ENCODE measurements around the gene ZNF423. TPM values are rescaled to one million over a fixed set of nuclear protein-coding genes. Genes with fewer than 3 reads are reported as not detected.

The ZNF423 gene
- total RNA-seq, 1 donor from 2014 or later: 22.5 TPM

DNA sequence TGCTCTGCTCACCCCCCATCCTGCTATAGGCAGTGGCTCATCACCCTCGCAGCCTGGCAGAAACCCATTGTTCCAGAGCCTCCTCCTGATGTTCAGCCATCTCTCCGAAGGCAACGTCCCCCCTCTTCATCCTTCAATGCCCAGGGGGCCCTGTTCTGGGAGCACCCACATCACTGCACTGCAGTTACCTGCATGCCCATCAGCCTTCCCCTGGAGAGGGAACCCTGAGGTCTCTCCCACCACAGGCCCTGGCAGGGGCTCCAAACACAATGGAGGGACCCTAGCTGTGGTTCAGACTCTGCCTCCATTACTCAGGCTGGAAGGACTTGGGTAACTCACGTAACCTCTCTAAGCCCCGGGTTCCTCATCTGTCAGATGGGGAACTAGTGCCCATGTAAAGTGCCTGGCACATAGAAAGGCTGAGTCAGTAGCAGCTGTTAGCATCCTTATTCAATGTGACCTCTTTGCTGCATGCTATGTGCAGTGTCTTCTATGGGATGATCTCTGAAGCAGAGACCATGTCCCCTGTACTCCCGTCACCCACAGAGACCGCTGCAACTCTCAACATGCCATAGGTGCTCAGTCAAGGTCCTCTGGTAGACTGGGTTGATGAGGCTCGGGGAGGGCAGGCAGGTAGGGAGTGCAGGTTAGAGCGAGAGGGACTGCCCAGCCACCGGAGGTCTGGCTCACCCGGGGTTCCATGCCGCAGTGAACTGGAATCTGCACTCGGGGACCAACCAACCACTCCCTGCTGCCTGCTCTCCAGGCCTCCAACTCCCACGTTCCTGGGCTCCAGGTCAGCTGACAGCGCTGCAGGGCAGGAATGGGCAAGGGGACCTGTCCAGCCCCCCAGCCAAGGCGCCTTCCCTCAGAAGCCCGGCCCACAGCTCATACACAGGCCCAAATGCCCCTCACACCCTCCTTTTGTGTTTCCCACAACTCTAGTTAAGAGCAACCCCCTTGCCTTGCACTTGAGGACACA is 233.2 kb downstream of the ZNF423 start:
- no peak for DNase-seq

GRCh38 chr16:49622084-49622390 is 233.9 kb downstream of the ZNF423 start:
- no peak for DNase-seq

GRCh38 chr16:49621241-49622083 is 234.4 kb downstream of the ZNF423 start:
- peak; percentile 29 for DNase-seq

GRCh38 chr16:49620869-49621240 is 235.1 kb downstream of the ZNF423 start:
- no peak for DNase-seq

DNA sequence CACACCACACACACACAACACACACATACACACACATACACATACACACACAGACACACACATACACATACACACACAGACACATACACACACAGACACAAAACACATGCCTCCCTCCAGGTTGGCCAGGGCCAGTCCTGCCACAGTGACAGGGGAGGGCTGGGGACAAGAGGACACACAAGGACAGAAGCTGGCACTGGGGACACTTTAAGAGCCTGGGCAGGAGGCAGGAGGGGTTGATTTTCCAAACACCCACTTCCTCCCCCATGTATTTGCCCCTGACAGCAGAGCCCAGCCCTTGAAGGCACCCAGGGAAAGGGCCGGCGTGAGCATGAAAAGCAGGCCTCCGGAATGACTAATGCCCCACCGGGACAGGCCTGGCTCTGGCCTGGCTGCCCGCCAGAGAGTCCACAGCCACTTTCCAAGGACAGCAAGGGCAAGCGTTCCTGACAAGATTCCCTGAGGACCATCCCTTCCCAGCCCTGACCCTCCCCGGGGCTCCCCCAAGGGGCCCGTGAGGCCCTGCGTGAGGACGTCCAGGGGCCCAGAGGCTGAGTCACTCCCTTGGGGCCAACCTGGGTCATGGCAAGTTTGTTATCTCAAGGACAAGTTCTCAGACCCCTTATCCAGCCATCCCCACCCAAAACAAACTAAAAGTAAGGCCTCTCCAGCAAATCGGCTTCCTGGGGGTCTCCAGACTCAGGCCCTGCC is 235.6 kb downstream of the ZNF423 start:
- peak; percentile 72 for DNase-seq

DNA sequence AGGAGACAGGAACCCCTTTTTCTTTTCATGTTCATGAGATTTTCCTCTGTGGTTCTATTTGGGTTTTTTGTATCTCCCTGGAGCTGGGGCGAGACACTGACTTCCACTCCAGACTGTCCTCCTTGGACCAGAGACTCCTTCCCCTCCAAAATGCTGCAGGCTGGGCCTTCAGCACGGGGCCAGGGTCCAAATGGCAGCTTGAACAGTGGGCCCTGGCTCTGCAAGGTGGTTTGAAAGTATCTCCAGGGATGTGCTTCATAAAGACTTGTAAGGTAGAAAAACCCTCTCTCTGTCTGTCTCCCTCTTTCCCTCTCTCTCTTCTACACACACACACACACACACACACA is 236.1 kb downstream of the ZNF423 start:
- DNase-seq: no peak

DNA sequence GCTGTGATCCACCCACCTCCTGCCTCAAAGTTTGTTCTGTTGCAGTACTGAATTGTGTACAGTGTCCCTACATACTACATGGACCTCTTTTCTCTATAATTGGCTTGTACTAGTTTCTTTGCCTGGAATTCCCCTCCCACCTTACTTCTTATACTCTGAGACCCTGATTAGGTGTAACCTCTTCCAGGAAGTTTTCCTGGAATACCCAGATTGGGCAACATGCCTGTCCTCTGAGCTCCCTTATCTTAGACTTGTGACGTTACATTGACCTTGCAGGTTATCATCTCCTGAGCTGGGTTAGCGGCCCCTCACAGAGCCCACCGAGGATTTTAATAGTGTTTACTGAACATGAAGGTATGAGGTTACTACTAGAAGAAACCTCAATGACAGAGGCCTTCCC is 237.0 kb downstream of the ZNF423 start:
- no peak for DNase-seq

DNA sequence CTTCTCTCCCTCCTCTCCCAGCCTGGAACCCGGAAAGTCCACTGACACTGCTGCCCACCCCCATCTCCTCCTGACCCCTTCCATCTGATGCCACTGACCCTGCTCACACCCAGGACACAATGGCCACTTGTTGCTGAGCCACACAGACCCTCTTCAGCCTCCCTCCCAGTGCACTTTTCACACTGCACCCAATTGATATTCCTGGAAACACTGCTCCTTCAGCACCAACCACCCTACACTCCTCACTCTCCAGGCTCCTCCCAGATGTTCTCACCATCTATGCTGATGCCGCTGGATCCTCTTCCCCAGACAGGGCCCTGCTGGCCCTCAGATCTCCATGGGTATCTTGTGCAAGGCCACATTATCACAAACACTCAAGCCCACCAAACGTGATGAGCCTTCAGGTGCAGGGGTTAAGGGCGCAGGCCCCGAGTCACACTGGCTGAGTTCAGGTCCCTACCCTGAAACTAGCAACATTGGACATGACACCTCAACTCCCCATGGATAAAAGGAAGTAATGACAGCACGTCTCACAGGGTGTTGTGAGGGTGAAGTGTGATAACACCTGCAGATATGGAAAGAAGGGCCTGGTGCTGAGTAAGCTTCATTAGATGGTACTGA is 238.1 kb downstream of the ZNF423 start:
- DNase-seq: no peak

- DNase-seq: no peak
Observed at GRCh38 chr16:49617016-49617629, 238.8 kb downstream of the ZNF423 start.

- DNase-seq: no peak
Observed at GRCh38 chr16:49615576-49615975, 240.3 kb downstream of the ZNF423 start.

DNA sequence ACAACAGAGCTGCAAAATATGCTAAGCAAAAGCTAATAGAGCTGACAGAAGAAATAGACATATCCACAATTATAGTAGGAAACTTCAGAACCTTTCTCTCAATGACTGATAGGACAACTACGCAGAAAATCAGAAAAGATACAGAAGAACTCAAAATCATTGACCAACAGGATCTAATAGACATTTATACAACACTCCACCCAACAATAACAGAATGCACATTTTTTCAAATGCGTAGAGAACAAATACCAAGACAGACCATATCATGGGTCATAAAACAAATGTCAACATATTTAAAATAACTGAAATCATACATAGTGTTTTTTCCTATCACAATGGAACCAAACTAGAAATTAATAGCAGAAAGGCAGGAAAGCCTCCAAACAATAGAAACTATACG is 244.9 kb downstream of the ZNF423 start:
- DNase-seq: no peak

DNA sequence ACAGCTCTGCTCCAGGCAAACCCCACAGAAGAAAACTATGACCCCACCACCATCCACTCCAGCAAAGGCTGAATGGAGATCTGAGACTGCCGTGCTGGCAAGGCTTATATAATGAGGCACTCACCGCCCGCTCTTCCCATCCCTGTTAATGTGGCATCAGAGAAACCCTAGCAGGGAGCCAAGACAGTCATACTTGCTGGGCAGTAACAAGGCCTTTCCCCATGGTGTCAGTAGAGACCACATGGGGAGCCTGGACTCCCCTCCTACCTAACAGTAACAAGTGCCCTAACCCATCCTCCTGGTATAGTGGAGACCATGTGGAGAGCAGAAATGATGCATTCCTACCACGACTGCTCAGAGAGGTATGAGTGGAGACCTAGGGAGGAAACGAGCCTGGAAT is 247.1 kb downstream of the ZNF423 start:
- DNase-seq: peak; percentile 79

- DNase-seq: peak; percentile 77
Observed at GRCh38 chr16:49608098-49608497, 247.8 kb downstream of the ZNF423 start.

DNA sequence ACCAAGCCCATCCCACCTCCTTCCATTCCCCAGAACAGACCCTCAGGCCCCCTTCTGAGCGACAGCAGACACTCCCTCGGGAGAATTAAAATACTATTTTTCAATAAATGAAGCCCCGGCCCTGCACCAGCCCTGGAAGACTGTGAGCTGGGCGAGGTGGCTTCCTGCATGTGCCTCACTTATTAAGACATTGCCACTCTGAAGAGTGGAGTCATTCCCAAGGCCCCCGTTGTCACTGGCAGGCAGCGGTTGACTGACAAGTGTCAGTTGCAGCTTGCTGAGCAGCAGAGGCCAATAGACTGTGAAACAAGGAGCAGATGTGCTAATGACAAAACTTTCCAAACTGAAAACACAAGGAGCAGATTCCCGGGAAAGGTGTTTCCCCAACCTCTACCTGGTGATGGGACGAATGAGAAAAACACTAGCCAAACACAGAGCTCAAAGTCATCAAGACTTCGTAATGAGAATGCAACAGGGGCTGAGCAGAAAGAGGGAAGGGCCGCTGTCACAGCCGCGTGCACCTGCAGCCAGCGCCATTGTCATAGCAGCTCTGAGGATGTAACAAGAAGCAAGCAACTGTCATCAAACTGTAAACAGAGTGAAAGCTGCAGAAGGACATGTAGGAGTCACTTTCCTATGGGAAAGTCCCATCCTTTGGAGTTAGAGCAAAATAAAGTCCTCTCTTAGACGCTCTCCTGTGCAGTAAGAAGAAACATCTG is 250.2 kb downstream of the ZNF423 start:
- DNase-seq: no peak

GRCh38 chr16:49604602-49605001 is 251.3 kb downstream of the ZNF423 start:
- no peak for DNase-seq

- DNase-seq: no peak
Observed at GRCh38 chr16:49603956-49604355, 252.0 kb downstream of the ZNF423 start.

DNA sequence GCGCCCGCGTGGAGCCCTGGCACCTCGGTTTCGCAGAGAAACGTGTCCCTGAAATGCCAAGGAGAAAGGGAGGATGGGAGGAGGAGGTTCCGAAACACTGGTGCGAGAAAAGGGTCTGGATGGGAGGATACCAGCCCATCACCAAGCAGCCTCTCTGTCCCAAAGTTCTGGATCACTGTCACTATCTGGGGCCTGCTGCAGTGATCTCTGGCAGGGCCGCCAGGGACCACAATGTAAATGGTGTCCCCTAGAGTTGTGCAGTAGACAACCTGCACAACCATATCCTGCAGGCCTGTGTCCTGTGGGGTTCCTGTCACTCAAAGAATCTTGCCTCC is 253.0 kb downstream of the ZNF423 start:
- DNase-seq: no peak

DNA sequence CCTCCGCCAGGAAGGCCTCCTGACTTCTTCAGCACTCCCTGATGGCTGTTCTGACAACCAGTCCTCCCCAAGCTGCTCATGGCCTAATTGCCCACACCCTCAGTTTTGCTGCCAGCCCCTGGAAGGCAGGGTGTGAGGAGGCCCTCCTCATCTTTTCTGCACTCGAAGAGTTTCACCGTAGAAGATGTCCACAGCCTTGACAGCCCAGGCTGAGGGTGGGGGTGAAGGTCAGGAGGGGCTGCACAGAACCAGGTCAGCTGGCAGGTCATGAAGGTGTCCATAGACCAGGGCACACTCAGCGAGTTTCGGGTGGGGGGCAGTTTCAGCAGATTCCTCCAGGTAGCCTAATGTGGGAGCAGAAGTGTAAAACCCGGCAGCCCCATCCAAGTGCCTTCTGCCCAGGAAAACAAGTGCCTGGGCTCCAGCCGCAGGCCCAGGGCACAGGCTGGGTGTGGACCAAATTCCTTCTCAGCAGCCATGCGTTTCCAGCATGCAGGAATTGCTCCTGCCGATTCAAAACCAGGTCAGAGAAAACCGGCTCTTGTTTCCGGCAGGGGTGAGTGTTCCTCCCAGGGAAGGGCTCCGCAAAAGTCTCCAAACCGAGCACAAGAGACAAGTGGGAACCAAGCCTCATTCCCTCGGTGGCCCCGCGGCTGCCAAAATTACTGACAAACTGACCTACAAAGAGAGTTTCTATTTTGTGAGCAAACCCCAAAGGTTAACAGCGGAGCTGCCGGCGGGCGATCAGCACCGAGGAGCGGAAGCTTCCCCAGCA is 253.5 kb downstream of the ZNF423 start:
- DNase-seq: no peak

DNA sequence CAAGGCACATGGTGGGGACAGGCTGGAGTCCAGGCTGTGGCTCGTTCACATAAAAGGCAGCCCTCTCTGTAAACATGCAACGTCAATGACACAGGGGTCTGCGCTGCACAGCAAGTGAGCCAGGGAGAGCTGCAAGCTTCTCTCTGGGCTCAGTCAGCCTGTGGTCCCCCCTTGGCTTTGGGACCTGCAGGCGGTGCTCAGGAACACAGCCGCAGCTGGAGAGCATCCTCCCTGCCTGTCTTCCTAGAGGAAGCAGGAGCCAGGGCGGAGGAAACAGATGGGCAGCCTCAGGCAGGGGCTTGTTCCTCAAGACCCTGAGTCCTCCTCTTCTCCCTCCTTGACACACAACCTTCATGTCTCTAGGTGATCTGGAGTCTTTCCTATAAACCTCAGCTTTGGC is 254.3 kb downstream of the ZNF423 start:
- DNase-seq: no peak

DNA sequence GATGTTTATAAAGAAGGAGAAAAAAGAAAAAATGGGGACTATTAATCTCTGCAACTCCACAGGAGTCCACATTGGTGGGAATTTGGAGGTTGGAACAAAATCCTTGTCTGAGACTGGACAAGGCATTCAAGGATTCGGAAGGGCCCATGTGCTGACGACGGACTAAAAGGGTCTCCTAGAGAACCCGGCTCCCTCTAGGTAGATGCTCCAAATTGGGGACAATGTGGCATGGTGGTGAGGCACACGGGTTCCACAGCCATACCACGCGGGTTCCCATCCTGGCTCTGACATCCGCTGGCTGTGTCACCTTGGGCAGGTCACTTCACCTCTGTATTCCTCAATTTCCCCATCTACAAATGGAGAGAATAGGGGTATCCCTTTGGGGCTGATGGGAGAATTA is 254.9 kb downstream of the ZNF423 start:
- DNase-seq: no peak

DNA sequence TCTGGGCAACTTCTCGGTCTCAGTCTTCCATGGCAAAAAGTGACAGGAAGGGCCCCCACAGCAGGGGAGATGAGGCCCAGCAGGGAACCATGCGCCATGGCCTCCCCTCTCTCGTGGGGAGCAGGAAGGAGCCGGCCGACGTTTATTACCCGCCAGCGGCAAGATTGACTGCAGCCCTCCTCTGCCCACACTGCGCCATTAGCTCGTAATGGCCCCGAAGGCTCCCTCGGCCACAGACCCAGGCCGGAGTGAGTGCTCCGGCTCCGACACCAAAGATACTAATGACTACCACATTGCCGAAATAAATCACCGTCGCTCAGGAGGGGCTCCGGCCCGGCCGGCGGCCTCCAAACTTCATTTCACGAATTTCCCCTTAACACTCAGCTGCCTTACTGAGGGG is 255.4 kb downstream of the ZNF423 start:
- DNase-seq: no peak

Measured in tongue (tissue), 2 donors.